ENCODE results near the gene PLEKHH1. TPM values are rescaled to one million over a fixed set of nuclear protein-coding genes. Genes with fewer than 3 reads are reported as not detected.
"Not testable (repeated sequence)": the region's sequence is repeated elsewhere in the genome, so short reads cannot be mapped to it uniquely, and the experiment has no call there.

PLEKHH1 gene
- total RNA-seq, 2 donors from 2014 or later = 1.2 to 1.9 TPM

- no peak for DNase-seq (ENCODE audit: low spot score)
- no peak for ATAC-seq
- Mint-ChIP-seq H3K36me3 (no peaks in the 10 kb centered on the region), H3K4me3 (no peak overlapping the region), H3K9me3 (no peaks in the 10 kb centered on the region), H3K4me1 (ENCODE audit: low read depth in 2 of 2) (no peaks in the 10 kb centered on the region), H3K27ac (no peak overlapping the region), H3K27me3 (no peaks in the 10 kb centered on the region)
Measured at GRCh38 chr14:67579040-67579439, 46.0 kb downstream of the PLEKHH1 start.

- Mint-ChIP-seq H3K36me3 (no peaks in the 10 kb centered on the region), H3K4me3 (no peak overlapping the region), H3K27me3 (no peaks in the 10 kb centered on the region), H3K9me3 (no peaks in the 10 kb centered on the region), H3K27ac (no peak overlapping the region), H3K4me1 (ENCODE audit: low read depth in 2 of 2) (no peaks in the 10 kb centered on the region)
- DNase-seq (ENCODE audit: low spot score) (no peak), ATAC-seq (no peak)
Measured at GRCh38 chr14:67579636-67580035, 46.5 kb downstream of the PLEKHH1 start.

- Mint-ChIP-seq H3K9me3 (no peaks in the 10 kb centered on the region), H3K27me3 (no peaks in the 10 kb centered on the region), H3K36me3 (no peaks in the 10 kb centered on the region), H3K27ac (no peak overlapping the region), H3K4me3 (no peak overlapping the region), H3K4me1 (ENCODE audit: low read depth in 2 of 2) (no peaks in the 10 kb centered on the region)
- ATAC-seq = no peak
- DNase-seq (ENCODE audit: low spot score) = no peak
Measured at GRCh38 chr14:67580336-67581171, 47.5 kb downstream of the PLEKHH1 start.

- H3K27ac Mint-ChIP-seq = no peak overlapping the region
- H3K9me3 Mint-ChIP-seq = no peaks in the 10 kb centered on the region
- H3K36me3 Mint-ChIP-seq = no peaks in the 10 kb centered on the region
- H3K27me3 Mint-ChIP-seq = no peaks in the 10 kb centered on the region
- H3K4me1 Mint-ChIP-seq (ENCODE audit: low read depth in 2 of 2) = no peaks in the 10 kb centered on the region
- DNase-seq (ENCODE audit: low spot score) (no peak), ATAC-seq (no peak)
- no peak overlapping the region for H3K4me3 Mint-ChIP-seq
Measured at GRCh38 chr14:67581643-67582042, 48.6 kb downstream of the PLEKHH1 start.

- no peak overlapping the region for H3K27ac Mint-ChIP-seq
- ATAC-seq (no peak), DNase-seq (ENCODE audit: low spot score) (no peak)
- H3K27me3 Mint-ChIP-seq = no peaks in the 10 kb centered on the region
- no peak overlapping the region for H3K4me3 Mint-ChIP-seq
- H3K9me3 Mint-ChIP-seq = no peaks in the 10 kb centered on the region
- H3K4me1 Mint-ChIP-seq (ENCODE audit: low read depth in 2 of 2) = no peaks in the 10 kb centered on the region
- H3K36me3 Mint-ChIP-seq = no peaks in the 10 kb centered on the region
Measured at GRCh38 chr14:67582061-67582460, 49.0 kb downstream of the PLEKHH1 start.

- DNase-seq (ENCODE audit: low spot score) (no peak), ATAC-seq (peak; percentile 59 to 75)
- Mint-ChIP-seq H3K27ac (no peak overlapping the region), H3K9me3 (no peaks in the 10 kb centered on the region), H3K4me1 (ENCODE audit: low read depth in 2 of 2) (no peaks in the 10 kb centered on the region), H3K36me3 (no peaks in the 10 kb centered on the region), H3K27me3 (no peaks in the 10 kb centered on the region), H3K4me3 (no peak overlapping the region)
Measured at GRCh38 chr14:67583711-67584644, 50.9 kb downstream of the PLEKHH1 start.

GRCh38 chr14:67584978-67585377 is 51.9 kb downstream of the PLEKHH1 start:
- ATAC-seq (no peak), DNase-seq (ENCODE audit: low spot score) (no peak)
- H3K27ac Mint-ChIP-seq = no peak overlapping the region
- no peaks in the 10 kb centered on the region for H3K36me3 Mint-ChIP-seq
- H3K4me3 Mint-ChIP-seq = no peak overlapping the region
- no peaks in the 10 kb centered on the region for H3K4me1 Mint-ChIP-seq (ENCODE audit: low read depth in 2 of 2)
- no peaks in the 10 kb centered on the region for H3K9me3 Mint-ChIP-seq
- H3K27me3 Mint-ChIP-seq = no peaks in the 10 kb centered on the region

GRCh38 chr14:67586369-67586768 is 53.3 kb downstream of the PLEKHH1 start:
- Mint-ChIP-seq H3K36me3 (no peaks in the 10 kb centered on the region), H3K27me3 (no peaks in the 10 kb centered on the region), H3K9me3 (no peaks in the 10 kb centered on the region), H3K27ac (peak overlapping the region in 1 of 2 donors; percentile 30), H3K4me1 (ENCODE audit: low read depth in 2 of 2) (no peaks in the 10 kb centered on the region), H3K4me3 (no peak overlapping the region)
- DNase-seq (ENCODE audit: low spot score) = no peak
- no peak for ATAC-seq

GRCh38 chr14:67589204-67589770 is 56.2 kb downstream of the PLEKHH1 start:
- no peak overlapping the region for H3K4me3 Mint-ChIP-seq
- ATAC-seq = no peak
- no peak overlapping the region for H3K27ac Mint-ChIP-seq
- H3K36me3 Mint-ChIP-seq = no peaks in the 10 kb centered on the region
- peaks cover 0 to 3% of the 10 kb centered on the region in 2 donors for H3K4me1 Mint-ChIP-seq (ENCODE audit: low read depth in 2 of 2)
- H3K27me3 Mint-ChIP-seq = no peaks in the 10 kb centered on the region
- H3K9me3 Mint-ChIP-seq = no peaks in the 10 kb centered on the region
- DNase-seq (ENCODE audit: low spot score) = no peak

GRCh38 chr14:67593650-67594049 is 60.6 kb downstream of the PLEKHH1 start:
- DNase-seq (ENCODE audit: low spot score); H3K27ac Mint-ChIP-seq; H3K9me3 Mint-ChIP-seq; H3K4me3 Mint-ChIP-seq; H3K27me3 Mint-ChIP-seq; H3K36me3 Mint-ChIP-seq; H3K4me1 Mint-ChIP-seq (ENCODE audit: low read depth in 2 of 2); ATAC-seq: not testable (repeated sequence)

GRCh38 chr14:67595392-67595791 is 62.3 kb downstream of the PLEKHH1 start:
- peaks cover 15 to 21% of the 10 kb centered on the region in 2 donors for H3K4me1 Mint-ChIP-seq (ENCODE audit: low read depth in 2 of 2)
- no peaks in the 10 kb centered on the region for H3K9me3 Mint-ChIP-seq
- no peaks in the 10 kb centered on the region for H3K36me3 Mint-ChIP-seq
- no peak for ATAC-seq
- H3K27ac Mint-ChIP-seq = no peak overlapping the region
- DNase-seq (ENCODE audit: low spot score) = no peak
- H3K4me3 Mint-ChIP-seq = no peak overlapping the region
- H3K27me3 Mint-ChIP-seq = no peaks in the 10 kb centered on the region

- Mint-ChIP-seq H3K27ac (peak within 1 kb of the TSS; percentile 69 to 97), H3K4me3 (peak within 1 kb of the TSS; percentile 94), H3K27me3 (no peaks in the 10 kb centered on the region), H3K4me1 (ENCODE audit: low read depth in 2 of 2) (peaks cover 22 to 23% of the 10 kb centered on the region in 2 donors), H3K9me3 (peaks cover 4% of the 10 kb centered on the region), H3K36me3 (no peaks in the 10 kb centered on the region)
- DNase-seq (ENCODE audit: low spot score) (peak; percentile 94), ATAC-seq (peak; percentile 100)
Measured at GRCh38 chr14:67599698-67600561, 66.8 kb downstream of the PLEKHH1 start, which contains the start of gene PIGH. Gene PIGH (minus strand): TSS chr14:67600268. CDS start chr14:67600203, 65 bp downstream.

- Mint-ChIP-seq H3K27ac (peak overlapping the region; percentile 69 to 97), H3K4me3 (peak overlapping the region; percentile 94), H3K4me1 (ENCODE audit: low read depth in 2 of 2) (peaks cover 22 to 23% of the 10 kb centered on the region in 2 donors)
- H3K27me3 Mint-ChIP-seq; H3K36me3 Mint-ChIP-seq; ATAC-seq; H3K9me3 Mint-ChIP-seq; DNase-seq (ENCODE audit: low spot score): not testable (repeated sequence)
Measured at GRCh38 chr14:67600562-67600974, 67.5 kb downstream of the PLEKHH1 start.
